ENCODE data around the gene VIL1.

- TF ChIP-seq CTCF (IDR thresholded peaks at IDR 0.05) (no peak), EP300 (IDR thresholded peaks at IDR 0.05) (no peak), POLR2A (IDR thresholded peaks at IDR 0.05) (no peak)
These were observed 11.2 kb downstream of the VIL1 start for GRCh38 chr2:218429911-218430692.
